Peyer's patch (tissue), 4 donors: ENCODE results near the gene NGEF. TPM values are rescaled to one million over a fixed set of nuclear protein-coding genes. Genes with fewer than 3 reads are reported as not detected.

ENCODE experiments used
- DNase-seq, 3 donors: peaks; one replicate each; pipeline ENCODE4 v3.0.0-alpha.2; 2017 to 2019
- H3K27ac ChIP-seq, 4 donors: fragments of 200-600 bp; sonication (generic); one replicate each; pipeline ENCODE4 v1.5.1; 2016 to 2019
- H3K27me3 ChIP-seq, 2 donors: fragments of 200-600 bp; sonication (generic); one replicate each; pipeline ENCODE4 v1.5.1; 2019
- H3K36me3 ChIP-seq, 3 donors: fragments of 200-600 bp; sonication (generic); one replicate each; pipeline ENCODE4 v1.5.1; 2016 to 2019
- H3K4me1 ChIP-seq, 4 donors: fragments of 200-600 bp; sonication (generic); one replicate each; pipeline ENCODE4 v1.5.1; 2016 to 2019
- H3K4me3 ChIP-seq, 4 donors: fragments of 200-600 bp; sonication (generic); 1 replicate in 3 of 4; 2 replicates in 1 of 4; pipeline ENCODE4 v1.5.1; 2016 to 2019; ENCODE audit warnings: mild to moderate bottlenecking in 1 of 4
- H3K9me3 ChIP-seq, 4 donors: fragments of 200-600 bp; sonication (generic); one replicate each; pipeline ENCODE4 v1.5.1; 2016 to 2019; ENCODE audit warnings: mild to moderate bottlenecking in 1 of 4
- CTCF ChIP-seq, 6 experiments: fragments of 450-650 bp in 4 of 6; fragments of 200-600 bp in 2 of 6; sonication (generic) in 1 of 6; IDR thresholded peaks; one replicate each; pipeline ENCODE4 v1.5.1; 2017 to 2019; ENCODE audit warnings: antibody characterized with exemption in 6 of 6, mild to moderate bottlenecking in 3 of 6, moderate library complexity in 1 of 6
- POLR2A ChIP-seq, 2 donors: fragments of 450-650 bp; IDR thresholded peaks; one replicate each; pipeline ENCODE4 v1.5.1; 2017; ENCODE audit warnings: antibody characterized with exemption in 2 of 2, mild to moderate bottlenecking in 2 of 2, moderate library complexity in 2 of 2
- total RNA-seq, 4 donors: library from RNA; depleted of rRNA; stranded (reverse); fragments of >200 nt; gene quantifications; one replicate each; pipeline ENCODE4 v1.1.0, GENCODE V29; 2016

Gene NGEF
- total RNA-seq, 4 donors from 2014 or later, result 54.5 to 116 (median 98.1) TPM

GRCh38 chr2:233031556-233032500, 18.8 kb upstream of the NGEF start:
- no peak for TF ChIP-seq CTCF (IDR thresholded peaks at IDR 0.05)
- TF ChIP-seq POLR2A (IDR thresholded peaks at IDR 0.05), result no peak
- no peaks in the 10 kb centered on the region for H3K27me3 ChIP-seq
- no peaks in the 10 kb centered on the region for H3K9me3 ChIP-seq
- no peak overlapping the region for H3K4me3 ChIP-seq
- peaks cover 0 to 5% (median 0%) of the 10 kb centered on the region in 4 donors for H3K4me1 ChIP-seq
- no peaks in the 10 kb centered on the region for H3K36me3 ChIP-seq
- H3K27ac ChIP-seq, result no peak overlapping the region
- no peak for DNase-seq

GRCh38 chr2:233029321-233029720, 16.3 kb upstream of the NGEF start:
- no peak for DNase-seq
- Histone ChIP-seq H3K36me3 (no peaks in the 10 kb centered on the region), H3K9me3 (no peaks in the 10 kb centered on the region), H3K4me1 (peaks cover 0 to 5% (median 0%) of the 10 kb centered on the region in 4 donors), H3K27ac (no peak overlapping the region), H3K4me3 (no peak overlapping the region), H3K27me3 (no peaks in the 10 kb centered on the region)
- TF ChIP-seq POLR2A (IDR thresholded peaks at IDR 0.05) (no peak), CTCF (IDR thresholded peaks at IDR 0.05) (no peak)

GRCh38 chr2:233026198-233026813, 13.2 kb upstream of the NGEF start:
- DNase-seq, result no peak
- H3K27me3 ChIP-seq, result no peaks in the 10 kb centered on the region
- H3K4me3 ChIP-seq, result no peak overlapping the region
- H3K9me3 ChIP-seq, result no peaks in the 10 kb centered on the region
- no peaks in the 10 kb centered on the region for H3K36me3 ChIP-seq
- peaks cover 0 to 5% (median 0%) of the 10 kb centered on the region in 4 donors for H3K4me1 ChIP-seq
- TF ChIP-seq CTCF (IDR thresholded peaks at IDR 0.05) (no peak), POLR2A (IDR thresholded peaks at IDR 0.05) (no peak)
- no peak overlapping the region for H3K27ac ChIP-seq

GRCh38 chr2:233025706-233026105, 12.7 kb upstream of the NGEF start:
- H3K4me3 ChIP-seq, result no peak overlapping the region
- H3K4me1 ChIP-seq, result peaks cover 0 to 5% (median 0%) of the 10 kb centered on the region in 4 donors
- DNase-seq, result no peak
- no peaks in the 10 kb centered on the region for H3K36me3 ChIP-seq
- H3K27me3 ChIP-seq, result no peaks in the 10 kb centered on the region
- no peaks in the 10 kb centered on the region for H3K9me3 ChIP-seq
- H3K27ac ChIP-seq, result no peak overlapping the region
- TF ChIP-seq POLR2A (IDR thresholded peaks at IDR 0.05) (no peak), CTCF (IDR thresholded peaks at IDR 0.05) (no peak)

- Histone ChIP-seq H3K27ac (no peak overlapping the region), H3K27me3 (no peaks in the 10 kb centered on the region), H3K4me3 (no peak overlapping the region), H3K9me3 (no peaks in the 10 kb centered on the region), H3K4me1 (peaks cover 0 to 5% (median 0%) of the 10 kb centered on the region in 4 donors), H3K36me3 (no peaks in the 10 kb centered on the region)
- TF ChIP-seq POLR2A (IDR thresholded peaks at IDR 0.05) (no peak), CTCF (IDR thresholded peaks at IDR 0.05) (no peak)
- no peak for DNase-seq
These were observed 10.8 kb upstream of the NGEF start for GRCh38 chr2:233023761-233024410.
